ENCODE results near the gene GRIN2A.

DNA sequence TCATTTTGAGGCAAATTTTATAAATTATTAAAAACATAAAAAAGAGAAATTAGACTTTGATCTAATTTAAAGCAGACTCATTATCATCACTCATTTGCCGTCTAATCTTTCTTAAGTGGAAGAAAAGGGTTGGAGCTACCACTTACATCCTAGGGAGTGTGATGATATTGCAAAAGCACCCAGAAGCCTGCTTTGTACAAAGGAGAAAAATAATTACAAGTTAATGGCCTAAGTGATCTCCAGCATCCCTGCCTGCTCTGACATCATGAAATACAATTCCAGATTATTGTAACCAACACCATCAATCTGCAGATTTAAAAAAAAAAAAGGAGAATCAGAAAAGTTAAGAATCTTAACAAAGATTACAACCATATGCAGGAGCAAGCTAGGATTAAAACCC lies 260.2 kb downstream of the GRIN2A start:
- TF ChIP-seq POLR2AphosphoS5 (IDR thresholded peaks at IDR 0.05; ENCODE audit: borderline replicate concordance, low read depth, low read length) = no peak
- TF ChIP-seq EZH2 (IDR thresholded peaks at IDR 0.05) = no peak
- TF ChIP-seq FOXP2 (optimal IDR thresholded peaks at IDR 0.05; ENCODE audit: control extremely low read depth, extremely low read length, insufficient read depth) = no peak

Data from SK-N-MC (cell line).